Measurements from ENCODE around the gene WDR27.

- TF ChIP-seq POLR2AphosphoS5 (IDR thresholded peaks at IDR 0.05; ENCODE audit: insufficient read depth in 1 of 2, low read depth in 1 of 2) (no peak), POLR2A (IDR thresholded peaks at IDR 0.05) (no peak), CTCF (IDR thresholded peaks at IDR 0.05) (no peak)
Observed at GRCh38 chr6:169424821-169425240, 277.0 kb downstream of the WDR27 start.
